Measurements from ENCODE around the gene EML1. TPM values are rescaled to one million over a fixed set of nuclear protein-coding genes. Genes with fewer than 3 reads are reported as not detected.
A peak's percentile ranks its signal among the peaks of the same experiment; 100 is the strongest.

Gene EML1
- total RNA-seq, 1 donor from 2014 or later: 57.2 TPM

DNA sequence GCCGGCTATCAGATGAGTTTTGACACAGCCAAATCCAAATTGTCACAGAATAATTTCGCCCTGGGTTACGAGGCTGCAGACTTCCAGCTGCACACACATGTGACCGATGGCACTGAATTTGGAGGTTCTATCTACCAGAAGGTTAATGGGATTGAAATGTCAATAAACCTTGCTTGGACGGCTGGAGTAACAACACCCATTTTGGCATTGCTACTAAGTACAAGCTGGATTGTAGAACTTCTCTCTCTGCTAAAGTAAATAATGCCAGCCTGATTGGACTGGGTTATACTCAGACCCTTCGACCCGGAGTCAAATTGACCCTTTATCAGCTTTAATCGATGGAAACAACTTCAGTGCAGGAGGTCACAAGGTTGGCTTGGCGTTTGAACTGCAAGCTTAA, 171.8 kb downstream of the EML1 start:
- Histone ChIP-seq H3K79me2 (ENCODE audit: low read depth) (no peaks in the 10 kb centered on the region), H3K36me3 (no peaks in the 10 kb centered on the region), H2AFZ (replicated peaks) (no peak overlapping the region), H3K9me3 (ENCODE audit: low read depth) (no peaks in the 10 kb centered on the region), H3K4me1 (no peaks in the 10 kb centered on the region), H3K9ac (no peak overlapping the region), H3F3A (ENCODE audit: low read depth) (peaks cover 3% of the 10 kb centered on the region), H3K4me3 (no peak overlapping the region), H3K4me2 (no peak overlapping the region), H3K27me3 (peaks cover 6% of the 10 kb centered on the region), H4K20me1 (ENCODE audit: low read depth) (no peaks in the 10 kb centered on the region), H3K27ac (no peak overlapping the region)
- TF ChIP-seq, protein P1, sequence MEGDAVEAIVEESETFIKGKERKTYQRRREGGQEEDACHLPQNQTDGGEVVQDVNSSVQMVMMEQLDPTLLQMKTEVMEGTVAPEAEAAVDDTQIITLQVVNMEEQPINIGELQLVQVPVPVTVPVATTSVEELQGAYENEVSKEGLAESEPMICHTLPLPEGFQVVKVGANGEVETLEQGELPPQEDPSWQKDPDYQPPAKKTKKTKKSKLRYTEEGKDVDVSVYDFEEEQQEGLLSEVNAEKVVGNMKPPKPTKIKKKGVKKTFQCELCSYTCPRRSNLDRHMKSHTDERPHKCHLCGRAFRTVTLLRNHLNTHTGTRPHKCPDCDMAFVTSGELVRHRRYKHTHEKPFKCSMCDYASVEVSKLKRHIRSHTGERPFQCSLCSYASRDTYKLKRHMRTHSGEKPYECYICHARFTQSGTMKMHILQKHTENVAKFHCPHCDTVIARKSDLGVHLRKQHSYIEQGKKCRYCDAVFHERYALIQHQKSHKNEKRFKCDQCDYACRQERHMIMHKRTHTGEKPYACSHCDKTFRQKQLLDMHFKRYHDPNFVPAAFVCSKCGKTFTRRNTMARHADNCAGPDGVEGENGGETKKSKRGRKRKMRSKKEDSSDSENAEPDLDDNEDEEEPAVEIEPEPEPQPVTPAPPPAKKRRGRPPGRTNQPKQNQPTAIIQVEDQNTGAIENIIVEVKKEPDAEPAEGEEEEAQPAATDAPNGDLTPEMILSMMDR (IDR thresholded peaks at IDR 0.05): no peak
- TF ChIP-seq EZH2phosphoT487 (IDR thresholded peaks at IDR 0.05) (no peak), EZH2 (IDR thresholded peaks at IDR 0.05) (no peak)
- peaks cover 24% of the 10 kb centered on the region for H3K4me1 Mint-ChIP-seq
- H3K36me3 Mint-ChIP-seq: no peaks in the 10 kb centered on the region
- DNase-seq (ENCODE audit: low spot score): no peak
- no peak overlapping the region for H3K4me3 Mint-ChIP-seq
- H3K9me3 Mint-ChIP-seq: peaks cover 3% of the 10 kb centered on the region
- H3K27ac Mint-ChIP-seq: no peak overlapping the region
- peaks cover 5% of the 10 kb centered on the region for H3K27me3 Mint-ChIP-seq (ENCODE audit: insufficient read depth, low read depth)

DNA sequence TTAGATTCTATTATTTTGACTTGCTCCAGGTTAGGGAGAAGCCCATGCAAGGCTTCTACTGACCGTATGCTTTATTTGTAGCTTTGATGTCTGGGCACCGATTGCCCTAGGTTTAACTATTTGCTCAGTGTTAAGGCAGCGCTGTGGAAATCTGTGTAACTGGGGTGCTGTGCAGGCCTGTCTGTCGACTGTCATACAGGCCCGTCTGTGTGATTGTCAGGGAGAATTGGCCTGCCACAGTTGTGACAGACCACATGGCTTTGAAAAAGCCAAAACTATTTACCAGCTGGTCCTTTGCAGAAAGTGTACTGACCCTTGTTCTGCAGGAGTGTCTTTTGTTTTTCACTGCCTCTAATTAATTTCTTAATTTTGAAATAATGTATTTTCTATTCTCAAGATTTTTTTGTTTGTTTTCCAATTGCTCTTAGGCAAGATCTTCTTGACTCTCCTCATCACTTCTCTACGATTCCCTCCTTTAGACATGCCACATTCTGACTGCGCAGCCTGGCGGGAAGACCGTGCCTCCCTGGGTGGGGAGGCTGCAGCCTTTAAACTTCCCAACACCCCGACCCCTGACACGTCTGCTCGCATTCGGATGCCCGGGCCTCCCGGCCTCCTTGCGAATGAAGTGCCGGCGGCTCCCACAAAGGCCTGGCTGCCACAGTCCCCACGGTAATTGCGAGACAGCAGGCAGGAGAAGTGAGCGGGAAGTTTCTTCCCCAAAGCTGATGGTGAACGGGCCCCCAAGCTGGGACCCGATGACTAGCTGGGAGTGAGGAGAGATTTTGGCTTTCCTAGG, 173.0 kb downstream of the EML1 start:
- Histone ChIP-seq H4K20me1 (ENCODE audit: low read depth) (no peaks in the 10 kb centered on the region), H3K4me2 (no peak overlapping the region), H3K79me2 (ENCODE audit: low read depth) (no peaks in the 10 kb centered on the region), H3K9ac (no peak overlapping the region), H3K4me1 (no peaks in the 10 kb centered on the region), H3K27me3 (peaks cover 16% of the 10 kb centered on the region), H3K27ac (no peak overlapping the region), H3K4me3 (no peak overlapping the region), H2AFZ (replicated peaks) (peak overlapping the region; percentile 79), H3F3A (ENCODE audit: low read depth) (peaks cover 9% of the 10 kb centered on the region), H3K9me3 (ENCODE audit: low read depth) (no peaks in the 10 kb centered on the region), H3K36me3 (no peaks in the 10 kb centered on the region)
- H3K27ac Mint-ChIP-seq: peak overlapping the region; percentile 72
- H3K27me3 Mint-ChIP-seq (ENCODE audit: insufficient read depth, low read depth): peaks cover 12% of the 10 kb centered on the region
- TF ChIP-seq EZH2phosphoT487 (IDR thresholded peaks at IDR 0.05): no peak
- TF ChIP-seq, protein P1 (IDR thresholded peaks at IDR 0.05): no peak
- no peak for TF ChIP-seq EZH2 (IDR thresholded peaks at IDR 0.05)
- no peak for DNase-seq (ENCODE audit: low spot score)
- H3K36me3 Mint-ChIP-seq: no peaks in the 10 kb centered on the region
- peaks cover 27% of the 10 kb centered on the region for H3K4me1 Mint-ChIP-seq
- no peak overlapping the region for H3K4me3 Mint-ChIP-seq
- peaks cover 9% of the 10 kb centered on the region for H3K9me3 Mint-ChIP-seq

DNA sequence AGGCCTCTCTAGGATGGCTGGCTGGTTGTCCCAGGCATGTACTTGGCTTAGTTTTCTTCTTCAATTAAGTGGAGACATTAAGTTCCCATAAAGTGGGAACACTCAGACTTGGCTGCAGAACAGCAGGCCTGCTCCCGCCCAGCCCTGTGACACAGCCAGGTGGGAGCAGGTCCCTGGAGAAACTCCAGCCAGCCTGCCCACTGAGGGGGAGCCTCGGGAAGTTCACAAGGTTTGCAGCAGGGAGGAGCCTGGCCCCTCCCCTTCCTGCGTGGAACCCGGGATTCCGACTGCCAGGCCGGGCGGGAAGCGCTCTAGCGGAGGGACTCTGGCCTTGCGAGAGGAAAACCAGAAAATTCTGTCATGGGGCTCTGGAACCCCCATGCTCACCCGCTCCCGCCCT, 173.7 kb downstream of the EML1 start:
- H3K4me1 Mint-ChIP-seq: peaks cover 27% of the 10 kb centered on the region
- no peak overlapping the region for H3K27ac ChIP-seq
- no peaks in the 10 kb centered on the region for H4K20me1 ChIP-seq (ENCODE audit: low read depth)
- H3K36me3 ChIP-seq: no peaks in the 10 kb centered on the region
- no peak overlapping the region for H3K4me3 Mint-ChIP-seq
- no peak for DNase-seq (ENCODE audit: low spot score)
- H3K4me1 ChIP-seq: no peaks in the 10 kb centered on the region
- no peak overlapping the region for H3K4me3 ChIP-seq
- H3K9me3 Mint-ChIP-seq: peaks cover 9% of the 10 kb centered on the region
- no peaks in the 10 kb centered on the region for H3K9me3 ChIP-seq (ENCODE audit: low read depth)
- no peak overlapping the region for H3K4me2 ChIP-seq
- H3K27ac Mint-ChIP-seq: no peak overlapping the region
- peaks cover 6% of the 10 kb centered on the region for H3F3A ChIP-seq (ENCODE audit: low read depth)
- H2AFZ ChIP-seq (replicated peaks): peak overlapping the region; percentile 79
- no peaks in the 10 kb centered on the region for H3K36me3 Mint-ChIP-seq
- peaks cover 16% of the 10 kb centered on the region for H3K27me3 ChIP-seq
- H3K9ac ChIP-seq: no peak overlapping the region
- no peaks in the 10 kb centered on the region for H3K79me2 ChIP-seq (ENCODE audit: low read depth)
- TF ChIP-seq, protein P1 (IDR thresholded peaks at IDR 0.05): no peak
- TF ChIP-seq EZH2phosphoT487 (IDR thresholded peaks at IDR 0.05) (no peak), EZH2 (IDR thresholded peaks at IDR 0.05) (no peak)
- peaks cover 12% of the 10 kb centered on the region for H3K27me3 Mint-ChIP-seq (ENCODE audit: insufficient read depth, low read depth)

Data from neural progenitor cell (in vitro differentiated cells).